H54 (cell line): ENCODE data around the gene NCOR1.

Experiments used
- DNase-seq: peaks from one replicate; pipeline ENCODE4 v3.0.0; 2011; ENCODE audit warnings: low spot score, mixed read lengths; ENCODE audit not compliant: insufficient read length
- FAIRE-seq: peaks from 3 replicates; lab custom pipeline; 2011; peaks lifted over from hg19 to GRCh38; lab: Jason Lieb, UNC
- POLR2A ChIP-seq: IDR thresholded peaks from 2 replicates; pipeline ENCODE4 v1.6.1; 2011; ENCODE audit warnings: low read depth, mild to moderate bottlenecking, low read length

The NCOR1 gene

DNA sequence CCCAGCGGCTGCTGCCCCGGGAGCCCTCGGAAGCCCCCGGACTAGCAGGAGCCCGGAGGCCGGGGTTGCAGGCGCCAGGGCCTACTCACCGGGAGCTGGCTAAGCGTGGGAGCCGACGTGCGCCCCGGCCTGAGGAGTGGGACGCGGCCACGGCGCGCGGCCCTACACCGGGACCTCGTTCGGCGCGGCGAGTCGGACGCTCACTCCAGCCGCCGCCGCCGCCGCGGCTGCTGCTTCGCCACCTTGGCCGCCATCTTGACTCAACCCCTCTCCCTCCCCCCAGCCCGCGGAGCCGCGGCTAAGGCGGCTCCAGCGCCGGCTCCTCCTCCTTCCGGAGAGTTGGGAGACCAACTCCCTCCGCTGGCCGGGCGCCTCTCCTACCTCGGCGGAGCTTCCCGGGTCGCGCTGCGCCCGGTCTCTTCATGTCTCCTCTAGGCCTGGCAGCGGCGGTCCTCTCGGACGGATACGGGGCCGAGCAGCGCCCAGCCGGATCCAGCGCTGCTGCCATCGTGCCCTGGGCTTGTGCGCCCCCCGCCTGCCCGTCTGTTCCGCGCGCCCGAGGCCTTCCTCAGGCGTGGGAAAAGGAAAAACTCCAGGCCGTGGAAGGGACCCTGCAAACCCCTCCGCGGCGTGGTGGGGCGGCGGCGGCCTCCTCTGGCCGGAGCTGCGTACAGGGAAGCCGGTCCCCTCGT lies at the start of gene NCOR1:
TSS of gene NCOR1 (minus strand) at position 262 of the 692 bp plus-strand sequence. CDS start 20,965 bp downstream, outside the sequence.
- DNase-seq (peak; percentile 81), FAIRE-seq (no peak)
- TF ChIP-seq POLR2A = peak; percentile 91

DNA sequence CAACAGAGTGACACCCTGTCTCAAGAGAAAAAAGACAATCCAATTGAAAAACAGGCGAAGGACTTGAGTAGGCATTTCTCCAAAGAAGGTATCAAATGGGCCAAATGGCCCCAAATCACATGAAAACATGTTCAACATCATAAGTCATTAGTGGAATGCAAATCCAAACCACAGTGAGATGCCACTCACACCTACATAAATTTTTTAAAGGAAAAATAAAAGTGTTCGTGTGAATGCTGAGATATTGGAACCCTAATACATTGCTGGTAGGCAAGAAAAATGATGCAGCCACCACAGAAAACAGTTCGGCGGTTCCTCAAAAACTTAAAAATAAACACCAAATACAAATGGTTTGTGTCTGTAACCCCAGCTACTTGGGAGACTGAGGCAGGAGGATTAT lies 46.9 kb upstream of the NCOR1 start:
- no peak for TF ChIP-seq POLR2A
- DNase-seq (no peak), FAIRE-seq (no peak)

DNA sequence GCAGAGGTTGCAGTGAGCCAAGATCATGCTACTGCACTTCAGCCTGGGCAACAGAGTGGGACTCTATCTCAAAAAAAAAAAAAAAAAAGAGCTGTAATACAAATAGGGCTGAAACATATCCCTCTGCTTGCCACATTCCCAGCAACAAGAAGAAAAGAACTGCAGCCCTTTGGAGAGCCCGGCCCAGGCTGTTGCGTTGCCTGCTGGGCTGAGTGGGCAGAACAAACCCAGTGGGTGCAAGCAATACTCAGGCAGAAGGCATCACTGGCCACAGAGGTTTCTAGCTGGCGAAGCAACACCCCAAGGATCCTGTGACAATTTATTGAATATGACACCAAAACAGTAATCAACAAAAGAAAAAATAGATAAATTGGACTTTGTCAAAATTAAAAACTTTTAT lies 45.7 kb upstream of the NCOR1 start:
- TF ChIP-seq POLR2A = no peak
- no peak for DNase-seq
- no peak for FAIRE-seq

DNA sequence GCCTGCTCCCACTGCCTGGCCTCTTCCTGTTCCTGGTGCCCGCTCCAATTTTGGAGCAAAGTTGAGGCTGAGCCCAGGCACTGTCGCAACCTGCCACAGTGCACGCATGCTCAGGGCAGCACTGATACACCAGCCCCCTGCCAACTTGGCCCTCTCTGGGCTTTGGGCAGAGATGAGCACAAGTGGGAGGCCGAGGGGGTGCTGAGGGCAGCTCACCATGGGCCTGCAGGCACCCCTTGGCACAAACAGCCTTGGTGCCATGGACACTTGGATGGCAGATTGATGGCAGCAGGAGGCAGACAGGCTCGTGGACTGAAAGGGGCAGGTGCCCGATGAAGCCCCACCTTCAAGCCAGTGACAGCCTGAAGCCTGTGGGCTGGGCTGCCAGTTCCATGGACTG lies 44.6 kb upstream of the NCOR1 start:
- FAIRE-seq = no peak
- DNase-seq = no peak
- no peak for TF ChIP-seq POLR2A

DNA sequence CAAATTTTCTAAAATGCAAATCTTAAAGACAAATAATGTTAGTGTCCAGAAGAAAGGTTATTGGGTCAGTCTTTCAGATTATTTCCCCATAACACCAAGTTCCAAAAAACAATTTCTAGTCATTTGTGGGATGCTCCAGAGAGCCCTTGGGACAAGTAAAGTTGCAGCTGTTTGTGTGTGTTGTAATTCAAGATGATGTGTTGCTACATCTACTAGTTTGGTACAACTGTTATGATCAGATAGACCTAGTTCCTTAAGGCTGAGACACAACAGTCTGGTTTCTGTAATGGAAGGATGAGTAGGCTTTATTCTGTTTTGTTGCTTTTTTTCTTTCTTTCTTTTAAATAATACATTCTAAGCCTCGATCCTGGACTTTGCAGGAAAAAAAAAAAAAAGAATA lies 43.6 kb upstream of the NCOR1 start:
- FAIRE-seq (no peak), DNase-seq (no peak)
- no peak for TF ChIP-seq POLR2A

DNA sequence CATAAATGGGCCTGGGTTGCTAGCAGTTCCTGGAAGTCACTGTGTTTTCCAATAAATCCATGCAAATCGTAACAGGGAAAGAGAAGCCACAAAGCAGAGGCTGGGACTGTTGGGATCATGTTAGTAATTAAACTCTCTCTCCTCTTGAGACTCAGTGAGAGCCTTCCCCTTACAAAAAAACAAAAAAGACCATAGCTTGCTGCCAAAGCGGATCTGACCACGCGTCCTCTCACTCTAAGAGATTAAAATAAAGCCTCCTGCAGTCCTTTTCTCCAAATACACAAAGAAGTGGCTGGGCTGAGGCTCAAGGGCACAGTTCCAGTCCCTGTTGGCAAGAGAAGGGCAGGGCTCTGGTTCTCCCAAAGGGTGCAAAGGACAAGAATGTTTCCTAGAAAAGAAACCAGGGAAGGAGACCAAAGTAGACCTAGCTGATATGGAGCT lies 40.2 kb upstream of the NCOR1 start:
- DNase-seq = no peak
- FAIRE-seq = no peak
- TF ChIP-seq POLR2A = no peak

DNA sequence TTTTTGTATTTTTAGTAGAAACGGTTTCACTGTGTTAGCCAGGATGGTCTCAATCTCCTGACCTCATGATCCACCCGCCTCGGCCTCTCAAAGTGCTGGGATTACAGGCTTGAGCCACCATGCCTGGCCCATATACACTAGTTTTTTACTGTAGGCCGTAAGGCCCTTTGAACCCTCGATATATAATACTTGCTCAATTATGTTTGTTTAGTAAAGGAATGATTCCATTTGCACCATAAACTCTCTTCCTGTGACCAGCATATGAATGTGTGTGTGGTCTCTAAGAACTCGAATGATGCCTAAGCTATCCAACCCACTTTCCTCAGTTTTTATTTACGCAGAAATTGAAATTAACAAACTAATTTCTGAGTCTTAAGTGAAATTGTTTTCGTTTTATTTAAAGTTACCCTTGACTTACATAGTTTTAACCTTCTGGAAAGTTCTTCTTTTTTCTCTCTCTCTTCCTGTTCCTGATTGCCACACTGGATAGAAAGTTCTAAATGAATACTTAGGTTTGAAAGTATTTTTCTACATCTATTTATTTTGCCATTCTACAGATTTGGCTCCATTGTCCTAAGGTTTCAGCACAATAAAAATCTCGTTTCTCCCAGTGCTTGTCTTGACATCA lies 39.6 kb upstream of the NCOR1 start:
- FAIRE-seq = no peak
- DNase-seq = no peak
- TF ChIP-seq POLR2A = no peak

DNA sequence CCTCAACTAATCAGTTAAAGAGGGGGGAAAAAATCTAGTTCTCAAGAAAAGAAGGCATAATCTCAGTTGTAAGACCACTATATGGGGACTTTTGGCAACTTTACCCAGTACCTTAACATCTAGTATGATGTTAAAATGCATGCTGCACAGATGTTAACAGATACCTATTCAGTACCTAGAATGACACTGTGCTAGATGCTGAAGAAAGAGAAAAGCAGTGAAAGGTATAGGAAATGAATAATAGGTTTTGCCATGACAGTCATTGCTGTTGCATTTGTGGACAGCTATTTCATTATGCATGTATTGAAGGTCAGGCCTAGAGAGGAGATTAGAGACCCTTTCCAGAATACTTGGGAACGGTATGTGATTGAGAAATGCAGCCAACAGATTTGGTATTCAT lies 36.2 kb upstream of the NCOR1 start:
- no peak for TF ChIP-seq POLR2A
- no peak for DNase-seq
- FAIRE-seq = no peak

DNA sequence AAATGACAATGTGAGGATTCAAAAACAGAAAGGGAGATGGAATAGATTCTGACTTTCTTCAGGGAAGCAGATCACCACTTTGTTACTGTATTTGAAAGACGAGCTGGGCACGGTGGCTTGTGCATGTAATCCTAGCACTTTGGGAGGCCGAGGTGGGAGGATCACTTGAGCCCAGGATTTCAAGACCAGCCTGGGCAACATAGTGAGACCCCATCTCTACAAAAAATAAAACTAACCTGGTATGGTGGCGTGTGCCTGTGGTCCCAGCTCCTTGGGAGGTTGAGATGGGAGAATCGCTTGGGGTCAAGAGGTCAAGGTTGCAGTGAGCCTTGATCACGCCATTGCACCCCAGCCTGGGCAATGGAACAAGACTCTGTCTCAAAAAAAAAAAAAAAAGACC lies 35.7 kb upstream of the NCOR1 start:
- no peak for FAIRE-seq
- TF ChIP-seq POLR2A = no peak
- DNase-seq = no peak

DNA sequence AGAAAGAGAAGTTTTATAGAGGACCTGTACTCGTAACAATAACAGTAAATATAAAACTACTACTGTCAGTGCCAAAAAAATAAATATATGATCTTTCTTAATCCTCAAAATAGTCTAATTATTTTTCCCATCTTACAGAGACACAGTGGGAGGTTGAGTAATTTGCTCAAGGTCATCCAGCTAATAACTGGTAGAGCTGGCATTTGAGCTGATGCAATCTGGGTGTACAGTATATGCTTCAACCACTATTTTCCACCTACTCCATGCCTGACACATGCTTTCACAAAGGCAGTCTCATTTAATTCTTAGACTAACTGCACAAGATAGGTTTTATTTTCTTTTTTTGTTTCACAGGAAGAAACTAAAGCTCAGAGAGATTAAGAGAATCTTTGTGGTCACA lies 35.3 kb upstream of the NCOR1 start:
- no peak for FAIRE-seq
- no peak for TF ChIP-seq POLR2A
- no peak for DNase-seq

DNA sequence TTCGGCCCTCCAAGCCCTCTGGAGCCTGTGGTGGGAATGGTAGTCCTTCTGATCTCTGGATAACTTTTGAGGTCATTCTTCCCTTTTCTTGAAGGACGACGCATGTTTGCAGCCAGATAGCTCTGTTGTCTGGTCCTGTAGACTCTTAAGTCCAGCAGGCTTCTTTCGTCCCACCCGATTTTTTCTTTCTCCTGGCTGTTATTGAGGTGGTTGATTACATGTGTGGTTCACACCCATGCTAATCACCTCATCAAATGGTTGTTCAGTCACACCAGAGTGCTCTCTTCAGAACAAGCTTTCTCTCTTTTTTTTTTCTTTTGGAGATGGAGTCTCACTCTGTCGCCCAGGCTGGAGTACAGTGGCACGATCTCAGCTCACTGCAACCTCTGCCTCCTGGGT lies 32.3 kb upstream of the NCOR1 start:
- no peak for FAIRE-seq
- TF ChIP-seq POLR2A = no peak
- no peak for DNase-seq

DNA sequence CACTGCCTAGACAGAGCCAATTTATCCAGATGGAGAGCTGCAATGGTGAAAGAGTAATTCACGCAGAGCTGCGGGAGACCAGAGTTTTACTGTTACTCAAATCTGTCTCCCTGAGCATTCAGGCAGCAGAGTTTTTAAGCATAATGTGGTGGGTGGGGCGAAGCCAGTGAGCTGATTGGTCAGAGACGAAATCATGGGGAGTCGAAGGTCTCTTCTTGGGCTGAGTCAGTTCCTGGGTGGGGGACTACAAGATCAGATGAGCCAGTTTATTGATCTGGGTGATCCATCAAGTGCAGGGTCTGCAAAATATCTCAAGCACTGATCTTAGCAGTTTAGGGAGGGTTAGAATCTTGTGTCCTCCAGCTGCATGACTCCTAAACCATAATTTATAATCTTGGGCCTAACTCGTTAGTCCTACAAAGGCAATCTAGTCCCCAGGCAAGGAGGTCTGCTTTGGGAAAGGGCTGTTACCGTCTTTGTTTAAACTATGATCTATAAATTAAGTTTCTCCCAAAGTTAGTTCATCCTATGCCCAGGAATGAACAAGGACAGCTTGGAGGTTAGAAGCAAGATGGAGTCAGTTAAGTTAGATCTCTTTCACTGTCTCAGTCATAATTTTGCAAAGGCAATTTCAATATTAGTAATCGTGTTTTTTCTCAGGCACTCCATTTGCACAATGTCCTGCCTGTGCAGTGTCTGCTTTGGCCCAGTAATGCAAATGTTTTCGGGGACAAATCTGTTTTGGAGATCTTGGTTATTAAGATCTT lies 28.6 kb upstream of the NCOR1 start:
- DNase-seq = no peak
- no peak for FAIRE-seq
- TF ChIP-seq POLR2A = no peak

DNA sequence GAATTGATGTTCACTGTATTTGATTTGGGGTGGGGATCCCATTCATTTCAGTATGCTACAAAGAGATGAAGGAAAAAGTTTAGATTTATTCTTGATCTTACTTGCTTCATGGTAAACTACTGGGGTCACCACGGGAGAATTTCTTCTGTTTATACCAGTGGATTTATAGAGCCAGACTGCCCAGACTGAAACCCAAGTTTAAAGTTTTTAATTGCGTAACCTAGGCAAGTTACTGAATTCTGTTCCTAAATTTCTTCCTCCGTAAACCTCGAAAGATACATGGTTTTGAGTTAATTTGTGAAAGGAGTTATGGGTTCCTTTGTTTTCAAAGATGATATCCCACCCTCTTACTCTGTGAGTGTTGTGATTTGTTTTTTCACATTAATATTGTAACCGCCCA lies 28.1 kb upstream of the NCOR1 start:
- no peak for TF ChIP-seq POLR2A
- FAIRE-seq = no peak
- no peak for DNase-seq

DNA sequence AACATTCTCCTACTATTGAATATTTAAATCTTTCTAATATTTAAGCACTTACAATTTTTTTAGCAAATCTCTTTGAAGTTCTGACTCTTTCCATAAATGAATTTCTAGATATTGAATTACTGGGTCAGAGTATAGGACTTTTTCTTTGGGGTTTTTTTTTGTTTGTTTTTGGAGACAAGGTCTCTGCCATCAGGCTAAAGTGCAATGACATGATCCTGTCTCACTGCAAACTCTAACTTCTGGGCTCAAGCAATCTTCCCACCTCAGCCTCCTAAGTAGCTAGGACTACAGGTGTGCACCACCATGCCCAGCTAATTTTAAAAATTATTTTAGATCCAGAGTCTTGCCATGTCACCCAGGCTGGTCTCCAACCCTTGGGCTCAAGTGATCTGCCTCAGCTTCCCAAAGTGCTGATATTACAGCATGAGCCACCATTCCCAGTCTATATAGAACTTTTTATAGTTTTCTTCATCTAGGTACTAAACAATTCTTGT lies 26.6 kb upstream of the NCOR1 start:
- no peak for TF ChIP-seq POLR2A
- DNase-seq (no peak), FAIRE-seq (no peak)
